ENCODE data around the gene RPS6KA3. TPM values are rescaled to one million over a fixed set of nuclear protein-coding genes. Genes with fewer than 3 reads are reported as not detected.

The RPS6KA3 gene
- total RNA-seq, 1 experiment from 2014 or later = 14.6 TPM

- POLR2A ChIA-PET = no interaction called here
- no peak overlapping the region for H3K27ac Mint-ChIP-seq
Observed at GRCh38 chrX:20284992-20285391, 18.3 kb upstream of the RPS6KA3 start.

GRCh38 chrX:20284444-20284843 is 17.7 kb upstream of the RPS6KA3 start:
- POLR2A ChIA-PET = no interaction called here
- Mint-ChIP-seq H3K27ac (no peak overlapping the region), H3K27me3 (ENCODE audit: low read depth) (peaks cover 7% of the 10 kb centered on the region), H3K4me1 (no peaks in the 10 kb centered on the region), H3K4me3 (no peak overlapping the region), H3K36me3 (no peaks in the 10 kb centered on the region), H3K9me3 (peaks cover 11% of the 10 kb centered on the region)
- ATAC-seq (no peak), DNase-seq (ENCODE audit: low spot score) (no peak)
- CTCF ChIA-PET = no interaction called here
- TF ChIP-seq, protein P1, sequence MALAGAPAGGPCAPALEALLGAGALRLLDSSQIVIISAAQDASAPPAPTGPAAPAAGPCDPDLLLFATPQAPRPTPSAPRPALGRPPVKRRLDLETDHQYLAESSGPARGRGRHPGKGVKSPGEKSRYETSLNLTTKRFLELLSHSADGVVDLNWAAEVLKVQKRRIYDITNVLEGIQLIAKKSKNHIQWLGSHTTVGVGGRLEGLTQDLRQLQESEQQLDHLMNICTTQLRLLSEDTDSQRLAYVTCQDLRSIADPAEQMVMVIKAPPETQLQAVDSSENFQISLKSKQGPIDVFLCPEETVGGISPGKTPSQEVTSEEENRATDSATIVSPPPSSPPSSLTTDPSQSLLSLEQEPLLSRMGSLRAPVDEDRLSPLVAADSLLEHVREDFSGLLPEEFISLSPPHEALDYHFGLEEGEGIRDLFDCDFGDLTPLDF (CRISPR knock-in tag; IDR thresholded peaks at IDR 0.05) = no peak
- TF ChIP-seq OVOL2 (CRISPR knock-in tag; IDR thresholded peaks at IDR 0.05; ENCODE audit: borderline replicate concordance) (no peak), TCF7 (CRISPR knock-in tag; IDR thresholded peaks at IDR 0.05; ENCODE audit: low read depth) (no peak), GRHL2 (CRISPR knock-in tag; IDR thresholded peaks at IDR 0.05; ENCODE audit: insufficient replicate concordance, severe bottlenecking) (no peak), IRF2 (CRISPR knock-in tag; IDR thresholded peaks at IDR 0.05; ENCODE audit: borderline replicate concordance, low read depth) (no peak), JAZF1 (CRISPR knock-in tag; IDR thresholded peaks at IDR 0.05) (no peak), MYBL2 (CRISPR knock-in tag; IDR thresholded peaks at IDR 0.05) (no peak), ZNF138 (CRISPR knock-in tag; conservative IDR thresholded peaks at IDR 0.05) (no peak), SP1 (CRISPR knock-in tag; conservative IDR thresholded peaks at IDR 0.05) (no peak), TP53 (CRISPR knock-in tag; IDR thresholded peaks at IDR 0.05) (no peak), ARID4B (CRISPR knock-in tag; IDR thresholded peaks at IDR 0.05; ENCODE audit: borderline replicate concordance) (no peak)
- TF ChIP-seq, protein P2, sequence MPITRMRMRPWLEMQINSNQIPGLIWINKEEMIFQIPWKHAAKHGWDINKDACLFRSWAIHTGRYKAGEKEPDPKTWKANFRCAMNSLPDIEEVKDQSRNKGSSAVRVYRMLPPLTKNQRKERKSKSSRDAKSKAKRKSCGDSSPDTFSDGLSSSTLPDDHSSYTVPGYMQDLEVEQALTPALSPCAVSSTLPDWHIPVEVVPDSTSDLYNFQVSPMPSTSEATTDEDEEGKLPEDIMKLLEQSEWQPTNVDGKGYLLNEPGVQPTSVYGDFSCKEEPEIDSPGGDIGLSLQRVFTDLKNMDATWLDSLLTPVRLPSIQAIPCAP (CRISPR knock-in tag; IDR thresholded peaks at IDR 0.05) = no peak

More at GRCh38 chrX:20284992-20285391, 18.3 kb upstream of the RPS6KA3 start:
- DNase-seq (ENCODE audit: low spot score) (no peak), ATAC-seq (no peak)
- no peak overlapping the region for H3K4me3 Mint-ChIP-seq
- CTCF ChIA-PET = no interaction called here
- H3K36me3 Mint-ChIP-seq = no peaks in the 10 kb centered on the region
- no peak for TF ChIP-seq MXD4 (CRISPR knock-in tag; IDR thresholded peaks at IDR 0.05; ENCODE audit: borderline replicate concordance)
- TF ChIP-seq, protein P3, sequence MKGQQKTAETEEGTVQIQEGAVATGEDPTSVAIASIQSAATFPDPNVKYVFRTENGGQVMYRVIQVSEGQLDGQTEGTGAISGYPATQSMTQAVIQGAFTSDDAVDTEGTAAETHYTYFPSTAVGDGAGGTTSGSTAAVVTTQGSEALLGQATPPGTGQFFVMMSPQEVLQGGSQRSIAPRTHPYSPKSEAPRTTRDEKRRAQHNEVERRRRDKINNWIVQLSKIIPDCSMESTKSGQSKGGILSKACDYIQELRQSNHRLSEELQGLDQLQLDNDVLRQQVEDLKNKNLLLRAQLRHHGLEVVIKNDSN (CRISPR knock-in tag; IDR thresholded peaks at IDR 0.05) = no peak
- no peak for TF ChIP-seq OVOL2 (CRISPR knock-in tag; IDR thresholded peaks at IDR 0.05; ENCODE audit: borderline replicate concordance)
- TF ChIP-seq NR3C1 (CRISPR knock-in tag; conservative IDR thresholded peaks at IDR 0.05; ENCODE audit: low read depth) = no peak
- no peak for TF ChIP-seq PRRX2 (CRISPR knock-in tag; IDR thresholded peaks at IDR 0.05)
- no peak for TF ChIP-seq ESRRA (CRISPR knock-in tag; IDR thresholded peaks at IDR 0.05; ENCODE audit: borderline replicate concordance)
- TF ChIP-seq ETV6 (CRISPR knock-in tag; IDR thresholded peaks at IDR 0.05) = no peak
- TF ChIP-seq NFE2L1 (CRISPR knock-in tag; IDR thresholded peaks at IDR 0.05) = no peak
- TF ChIP-seq ELF4 (CRISPR knock-in tag; IDR thresholded peaks at IDR 0.05; ENCODE audit: low read depth) = no peak
- no peak for TF ChIP-seq SP1 (CRISPR knock-in tag; conservative IDR thresholded peaks at IDR 0.05)
- TF ChIP-seq, protein P4, sequence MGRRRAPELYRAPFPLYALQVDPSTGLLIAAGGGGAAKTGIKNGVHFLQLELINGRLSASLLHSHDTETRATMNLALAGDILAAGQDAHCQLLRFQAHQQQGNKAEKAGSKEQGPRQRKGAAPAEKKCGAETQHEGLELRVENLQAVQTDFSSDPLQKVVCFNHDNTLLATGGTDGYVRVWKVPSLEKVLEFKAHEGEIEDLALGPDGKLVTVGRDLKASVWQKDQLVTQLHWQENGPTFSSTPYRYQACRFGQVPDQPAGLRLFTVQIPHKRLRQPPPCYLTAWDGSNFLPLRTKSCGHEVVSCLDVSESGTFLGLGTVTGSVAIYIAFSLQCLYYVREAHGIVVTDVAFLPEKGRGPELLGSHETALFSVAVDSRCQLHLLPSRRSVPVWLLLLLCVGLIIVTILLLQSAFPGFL (CRISPR knock-in tag; IDR thresholded peaks at IDR 0.05; ENCODE audit: borderline replicate concordance) = no peak
- TF ChIP-seq NR1H2 (CRISPR knock-in tag; IDR thresholded peaks at IDR 0.05) = no peak
- TF ChIP-seq, protein P5, sequence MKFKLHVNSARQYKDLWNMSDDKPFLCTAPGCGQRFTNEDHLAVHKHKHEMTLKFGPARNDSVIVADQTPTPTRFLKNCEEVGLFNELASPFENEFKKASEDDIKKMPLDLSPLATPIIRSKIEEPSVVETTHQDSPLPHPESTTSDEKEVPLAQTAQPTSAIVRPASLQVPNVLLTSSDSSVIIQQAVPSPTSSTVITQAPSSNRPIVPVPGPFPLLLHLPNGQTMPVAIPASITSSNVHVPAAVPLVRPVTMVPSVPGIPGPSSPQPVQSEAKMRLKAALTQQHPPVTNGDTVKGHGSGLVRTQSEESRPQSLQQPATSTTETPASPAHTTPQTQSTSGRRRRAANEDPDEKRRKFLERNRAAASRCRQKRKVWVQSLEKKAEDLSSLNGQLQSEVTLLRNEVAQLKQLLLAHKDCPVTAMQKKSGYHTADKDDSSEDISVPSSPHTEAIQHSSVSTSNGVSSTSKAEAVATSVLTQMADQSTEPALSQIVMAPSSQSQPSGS (CRISPR knock-in tag; IDR thresholded peaks at IDR 0.05; ENCODE audit: borderline replicate concordance, low read depth) = no peak
- TF ChIP-seq JAZF1 (CRISPR knock-in tag; IDR thresholded peaks at IDR 0.05) = no peak
- TF ChIP-seq FOXK1 (CRISPR knock-in tag; IDR thresholded peaks at IDR 0.05) = no peak
- no peak for TF ChIP-seq CTCF (IDR thresholded peaks at IDR 0.05)
- H3K9me3 Mint-ChIP-seq = peaks cover 11% of the 10 kb centered on the region
- H3K27me3 Mint-ChIP-seq (ENCODE audit: low read depth) = peaks cover 7% of the 10 kb centered on the region
- no peaks in the 10 kb centered on the region for H3K4me1 Mint-ChIP-seq
